CD4-positive, alpha-beta T cell treated with Interleukin-15 for 1 hour (primary cell): Measurements from ENCODE around the gene UBR4.

Source experiments
- DNase-seq: peaks from one replicate; pipeline ENCODE4 v3.0.0-alpha.2; 2020

Gene UBR4

DNA sequence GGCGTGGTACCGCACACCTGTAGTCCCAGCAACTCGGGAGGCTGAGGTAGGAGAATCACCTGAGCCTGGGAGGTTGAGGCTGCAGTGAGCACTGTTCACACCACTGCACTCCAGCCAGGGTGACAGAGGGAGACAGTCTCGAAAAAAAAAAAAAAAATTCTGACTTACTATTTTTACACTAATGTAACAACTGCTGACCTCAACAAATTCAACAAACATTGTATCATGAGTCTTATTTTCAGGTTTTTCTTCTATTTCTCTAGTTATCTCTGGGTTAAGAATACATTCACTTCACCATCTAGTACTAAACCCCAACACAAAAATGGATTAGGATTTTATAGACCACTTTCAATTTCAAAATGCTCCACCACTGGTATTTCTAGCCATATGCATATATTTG is 72.9 kb downstream of the UBR4 start:
- no peak for DNase-seq

DNA sequence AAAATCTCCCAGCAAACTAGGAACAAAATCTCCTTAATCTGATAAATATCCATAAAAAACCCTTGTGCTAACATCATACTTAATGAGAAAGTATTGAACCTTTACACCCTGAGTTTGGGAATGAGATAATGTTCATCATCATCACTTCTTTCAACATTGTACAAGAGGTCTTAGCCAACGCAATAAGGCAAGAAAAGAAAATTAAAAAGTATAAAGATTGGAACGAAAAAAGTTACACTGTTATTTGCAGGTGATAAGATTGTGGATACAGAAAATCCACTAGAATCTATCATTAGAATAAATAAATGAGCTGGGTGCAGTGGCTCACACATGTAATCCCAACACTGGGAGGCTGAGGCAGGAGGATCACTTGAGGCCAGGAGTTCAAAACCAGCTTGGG is 76.7 kb downstream of the UBR4 start:
- DNase-seq, result no peak

DNA sequence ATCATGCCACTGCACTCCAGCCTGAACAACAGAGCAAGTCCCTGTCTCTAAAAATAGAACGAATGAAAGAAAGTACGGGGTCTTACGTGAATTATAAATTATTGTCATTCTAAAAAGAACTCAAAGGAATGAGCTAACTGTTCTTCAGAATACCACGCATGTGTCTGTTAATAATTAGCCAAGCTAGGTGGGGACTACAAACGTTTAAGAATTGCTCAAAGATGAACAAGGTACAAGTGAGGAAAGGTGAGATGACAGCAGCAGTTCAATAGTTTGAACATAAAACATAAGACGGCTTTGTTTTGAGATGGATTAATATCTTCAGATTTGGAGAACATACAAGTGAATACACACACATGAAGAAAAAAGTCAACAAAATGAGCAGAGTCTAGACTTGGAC is 79.6 kb downstream of the UBR4 start:
- DNase-seq, result no peak

DNA sequence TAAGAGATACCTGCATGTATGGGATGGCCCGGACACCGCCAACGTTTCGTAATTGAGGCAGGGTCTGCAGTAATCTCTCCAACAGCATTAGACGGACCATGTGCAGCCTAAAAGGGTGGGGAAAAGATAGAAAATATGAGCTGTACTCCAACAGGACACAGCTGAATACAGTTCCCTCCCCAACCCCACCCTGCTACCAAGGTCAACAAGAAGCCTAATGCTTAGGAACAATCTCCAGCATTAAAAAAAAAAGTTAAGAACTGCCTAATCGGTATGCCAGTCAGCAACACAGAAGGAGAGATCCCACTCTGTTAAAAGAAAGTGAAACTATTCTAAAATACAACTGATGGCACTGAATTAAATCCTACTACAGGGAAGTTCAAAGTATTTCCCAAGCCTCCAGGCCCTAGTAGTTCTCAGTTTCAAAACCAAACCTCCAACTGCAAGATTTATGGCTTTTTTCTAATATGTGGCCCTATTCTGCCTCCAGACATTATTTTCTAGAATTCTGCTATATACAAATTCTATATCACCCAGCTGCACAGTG is 81.0 kb downstream of the UBR4 start:
- no peak for DNase-seq

DNA sequence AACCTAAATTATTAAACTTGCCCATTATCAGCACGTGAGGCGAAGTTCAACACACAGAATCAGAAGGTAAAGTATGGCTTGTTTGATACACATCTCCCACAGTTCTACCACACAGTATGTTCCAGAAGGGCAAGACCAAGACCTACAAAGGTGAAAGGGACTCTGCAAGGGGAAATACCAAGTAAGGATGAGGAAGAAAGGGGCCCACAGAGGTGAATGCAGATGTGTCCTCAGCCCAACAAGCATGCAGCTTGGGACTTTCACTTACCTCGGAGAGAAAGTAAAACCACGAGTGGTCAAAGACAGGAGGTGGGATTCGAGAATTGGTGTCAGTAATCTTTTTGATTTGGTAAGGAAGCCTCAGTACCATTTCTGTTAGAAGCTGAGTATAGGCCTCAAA is 85.8 kb downstream of the UBR4 start:
- DNase-seq, result no peak

DNA sequence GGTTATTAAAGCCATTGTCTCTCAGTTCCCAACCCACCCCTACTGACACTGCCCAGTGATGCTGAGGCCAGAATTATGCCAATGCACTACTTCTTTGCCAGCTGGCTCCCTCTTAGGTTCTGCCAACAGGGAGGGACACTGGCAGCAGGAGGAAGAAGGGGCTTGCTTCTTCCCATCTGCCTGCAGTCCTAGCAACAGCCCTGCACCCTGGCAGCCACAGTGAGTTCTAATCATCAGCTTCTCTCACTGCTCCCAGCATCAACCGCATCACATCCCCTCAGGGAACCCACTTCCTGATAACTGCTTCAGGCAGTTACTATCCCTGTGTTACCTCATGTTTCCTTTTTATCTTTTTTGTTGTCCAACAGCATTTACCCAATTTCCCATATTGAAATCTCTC is 86.2 kb downstream of the UBR4 start:
- no peak for DNase-seq

DNA sequence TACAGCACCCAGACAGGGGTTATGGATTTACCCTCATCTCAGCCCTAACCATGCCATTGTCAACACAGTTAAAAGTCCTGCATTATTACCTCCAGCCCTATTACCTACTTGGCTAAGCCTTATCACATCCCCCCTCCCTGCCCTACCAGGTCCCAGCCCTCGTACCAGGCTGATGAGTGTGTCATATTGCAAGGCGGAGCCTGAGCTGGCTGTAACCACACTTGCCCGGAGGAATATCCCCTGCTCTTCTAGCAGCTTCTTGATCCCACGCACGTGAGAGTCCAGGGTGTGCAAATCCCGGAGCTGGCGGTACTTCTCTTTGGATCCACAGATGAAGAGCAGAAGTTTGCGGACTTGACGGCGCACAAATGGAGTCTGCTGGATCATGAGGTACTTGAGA is 87.4 kb downstream of the UBR4 start:
- DNase-seq, result no peak

DNA sequence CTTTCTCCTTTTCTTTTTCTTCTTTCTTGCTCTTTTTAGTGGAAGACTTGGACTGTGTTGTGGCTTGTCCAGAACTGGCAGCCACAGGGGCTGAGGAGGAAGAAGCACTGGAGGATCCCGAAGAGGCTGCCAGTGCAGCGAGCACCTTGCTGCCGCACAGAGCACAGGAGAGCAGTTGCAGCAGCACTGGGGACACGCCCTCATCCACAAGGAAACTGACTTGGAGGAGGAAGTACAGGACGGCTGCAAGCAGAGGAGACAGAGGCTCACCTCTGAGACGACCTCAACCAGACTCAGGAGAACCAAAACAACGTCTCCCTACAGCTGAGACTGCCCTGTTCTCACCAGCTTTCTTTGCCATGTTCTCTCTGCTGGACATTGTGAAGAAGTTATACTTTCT is 88.9 kb downstream of the UBR4 start:
- no peak for DNase-seq

DNA sequence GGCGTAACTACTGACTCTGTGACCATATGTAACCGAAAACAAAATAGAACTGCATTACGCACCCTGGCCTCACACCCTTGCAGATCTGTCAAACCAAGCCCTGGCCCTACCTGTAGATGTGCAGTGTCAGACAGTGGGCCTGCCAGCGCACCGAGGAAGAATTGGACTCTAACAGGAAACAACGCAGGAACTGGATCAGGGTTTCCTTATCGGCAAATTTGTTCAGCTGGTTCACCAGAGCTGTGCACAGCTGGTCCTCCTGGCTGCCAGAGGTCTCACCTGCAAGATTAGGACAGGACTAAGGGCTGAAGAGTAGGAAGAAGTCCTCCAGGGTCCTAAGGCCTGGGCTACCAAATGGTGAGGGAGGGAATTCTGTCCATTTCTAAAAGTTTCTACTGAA is 90.0 kb downstream of the UBR4 start:
- no peak for DNase-seq

DNA sequence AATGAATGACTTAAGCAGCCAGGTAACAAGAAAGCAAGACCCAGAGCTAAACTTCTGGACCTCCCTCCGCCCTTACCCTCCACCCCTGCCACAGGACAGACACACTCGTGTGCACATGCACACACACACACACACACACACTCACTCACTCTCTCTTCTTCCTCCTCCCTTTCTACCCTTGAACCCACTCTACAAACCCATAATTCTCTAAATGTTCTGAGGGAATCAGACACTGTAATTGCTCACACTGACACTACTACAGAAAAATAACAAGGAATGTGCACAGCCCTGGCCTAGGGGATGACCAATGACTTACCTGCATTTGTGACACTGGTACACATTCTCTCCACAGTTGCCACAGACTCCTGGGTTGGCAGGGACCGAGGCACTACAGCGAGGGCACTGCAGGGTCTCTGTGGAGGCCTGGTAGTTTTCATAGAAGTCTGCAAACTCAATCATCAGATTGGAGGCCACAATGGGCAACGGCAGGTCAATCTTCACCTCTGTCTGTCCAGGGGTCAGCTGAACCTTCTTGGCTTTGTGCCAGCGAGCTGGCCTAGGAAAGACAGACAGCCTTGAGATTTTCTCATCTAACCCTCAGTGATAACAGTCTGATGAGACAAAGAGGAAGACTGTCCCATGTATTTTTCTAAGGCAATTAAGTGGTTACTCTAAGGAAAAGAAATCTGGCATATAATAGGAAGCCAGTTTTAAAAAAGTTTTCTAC is 94.8 kb downstream of the UBR4 start:
- DNase-seq, result no peak

DNA sequence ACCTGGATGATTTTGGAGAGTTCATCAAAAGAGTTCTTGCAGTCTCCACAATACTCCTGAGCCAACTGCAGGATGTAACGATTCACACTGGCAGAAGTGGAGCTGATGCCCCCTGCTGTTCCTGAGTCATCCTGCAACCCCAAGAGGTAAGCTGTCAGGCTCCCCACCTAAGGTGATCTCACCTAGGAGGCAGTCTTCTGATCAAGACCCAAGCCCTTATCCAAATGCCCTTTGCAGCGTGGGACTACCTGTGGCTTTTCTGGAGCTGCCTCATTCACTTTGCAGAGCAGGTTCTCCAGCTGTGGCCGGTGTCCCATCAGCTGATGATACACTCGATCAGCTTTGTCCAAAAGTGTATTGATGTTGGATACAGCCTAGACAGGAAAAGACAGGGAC is 96.4 kb downstream of the UBR4 start:
- no peak for DNase-seq

DNA sequence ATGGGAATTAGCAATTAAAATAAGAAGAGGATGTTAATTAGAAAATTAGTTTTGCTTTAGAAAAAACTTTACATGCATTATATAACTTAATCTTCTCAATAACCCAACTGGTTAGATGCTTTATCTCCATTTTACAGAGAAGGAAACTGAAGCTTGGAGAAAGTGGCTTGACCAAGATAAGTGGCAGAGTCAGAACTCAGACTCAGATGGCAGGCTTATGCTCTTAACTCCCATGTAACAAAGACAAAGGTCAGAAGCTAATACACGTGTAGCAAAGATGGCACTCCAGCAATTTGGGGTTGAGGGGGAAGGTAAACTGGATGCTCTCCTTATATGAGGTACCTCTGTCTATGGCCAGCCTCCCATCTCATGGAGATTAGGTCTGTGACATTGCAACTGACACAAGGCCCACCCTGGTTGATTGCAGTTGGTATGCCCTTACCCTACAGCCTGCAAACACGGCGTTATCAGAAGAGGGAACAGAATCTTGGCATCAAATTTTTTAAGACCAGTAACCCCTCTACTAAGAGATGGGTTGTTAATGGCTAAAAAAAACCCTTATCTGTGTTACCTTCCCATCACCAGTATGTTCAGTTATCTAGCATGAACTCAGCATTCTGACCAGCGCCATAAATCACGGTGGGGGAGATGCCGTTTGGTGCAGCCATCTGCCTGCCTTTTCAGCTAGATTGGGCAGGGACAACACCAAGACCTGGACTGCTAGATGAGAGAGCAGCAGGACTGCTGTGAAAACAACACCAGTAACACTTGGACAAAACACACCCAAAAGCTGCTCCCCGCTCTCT is 97.0 kb downstream of the UBR4 start:
- no peak for DNase-seq

DNA sequence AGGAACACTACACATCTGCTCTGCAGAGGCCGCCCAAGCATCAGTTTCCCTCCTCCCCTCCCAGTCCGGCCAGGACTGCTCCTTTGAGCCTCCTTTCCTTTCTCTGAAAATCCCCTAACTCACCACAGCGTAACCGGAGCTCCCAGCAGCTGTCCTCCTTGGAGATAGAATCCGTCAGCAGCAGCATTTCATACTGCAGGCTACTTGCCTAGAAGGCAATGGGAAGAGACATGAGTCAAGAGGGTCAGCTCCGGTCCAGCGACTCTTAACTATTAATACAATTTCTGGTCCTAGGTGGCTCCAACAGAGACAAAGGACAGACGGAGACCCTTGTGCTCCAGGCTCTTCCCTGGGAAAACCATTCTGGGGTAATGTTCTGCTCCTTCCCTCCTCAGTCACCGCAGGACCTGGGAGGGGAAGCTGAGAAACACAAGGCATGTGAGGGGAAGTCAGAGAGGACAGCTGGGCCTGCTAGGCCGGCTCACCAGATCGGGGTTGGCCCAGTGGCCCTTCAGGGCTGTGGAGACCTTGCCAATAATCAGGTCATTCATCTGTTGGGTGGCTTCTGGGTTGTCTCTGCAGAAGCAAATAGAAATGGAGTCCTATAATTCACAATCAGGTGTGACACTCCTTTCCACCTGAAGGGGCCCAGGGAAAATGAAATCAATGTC is 99.7 kb downstream of the UBR4 start:
- DNase-seq, result no peak

DNA sequence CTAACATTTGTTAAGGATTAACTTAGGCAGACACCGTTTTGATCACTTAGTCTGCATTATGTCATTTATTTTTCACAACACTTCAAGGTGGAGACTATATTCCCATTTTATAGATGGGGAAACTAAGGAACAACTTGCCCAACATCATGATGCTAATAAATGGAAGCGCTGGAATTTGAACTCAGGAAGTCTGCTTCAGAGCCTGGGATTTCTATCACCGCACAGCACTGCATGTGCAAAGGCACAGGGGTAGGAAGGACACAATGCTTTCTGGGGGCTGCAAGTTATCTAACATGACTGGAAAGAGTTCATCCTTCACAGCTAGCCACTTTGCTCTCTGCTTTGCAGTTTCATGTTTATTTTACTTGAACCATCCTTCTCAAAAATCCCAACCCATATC is 100.5 kb downstream of the UBR4 start:
- DNase-seq, result no peak

DNA sequence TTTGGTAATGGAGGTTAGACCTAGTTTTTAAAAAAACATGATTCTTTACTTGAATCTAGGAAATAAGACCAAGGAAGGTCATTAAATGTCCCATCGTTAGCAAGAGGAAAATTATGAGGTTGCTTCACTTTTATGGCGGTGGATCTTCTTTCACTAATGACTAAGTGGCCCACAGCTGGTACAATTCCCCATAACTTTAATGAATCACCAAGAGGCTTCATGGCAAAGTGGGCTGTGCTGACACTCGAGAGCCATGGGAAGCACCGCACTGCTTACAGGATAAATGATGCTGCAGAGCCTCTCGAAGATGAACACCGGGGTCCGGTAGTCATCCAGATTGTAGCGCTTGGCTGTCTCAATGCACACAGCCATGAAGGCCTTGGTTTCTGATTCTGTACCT is 108.8 kb downstream of the UBR4 start:
- DNase-seq, result no peak

DNA sequence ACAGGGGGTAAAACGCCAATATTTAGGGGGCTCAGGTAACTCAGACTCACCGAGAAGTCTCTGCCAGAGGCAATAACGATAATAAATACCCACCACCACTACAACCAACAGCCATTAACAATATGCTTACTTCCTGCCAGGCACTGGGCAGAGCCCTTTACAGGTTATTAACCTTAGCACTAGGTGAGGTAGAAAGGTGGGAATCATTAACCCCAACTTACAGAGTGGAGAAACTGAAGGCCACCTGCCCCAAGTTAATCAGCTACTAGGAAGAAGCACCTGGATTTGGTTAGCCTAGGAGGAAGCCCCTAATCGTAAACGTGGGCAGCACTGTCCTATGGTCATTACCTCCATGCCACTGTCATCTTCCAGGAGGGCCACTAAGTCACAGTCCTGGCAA is 110.0 kb downstream of the UBR4 start:
- no peak for DNase-seq

DNA sequence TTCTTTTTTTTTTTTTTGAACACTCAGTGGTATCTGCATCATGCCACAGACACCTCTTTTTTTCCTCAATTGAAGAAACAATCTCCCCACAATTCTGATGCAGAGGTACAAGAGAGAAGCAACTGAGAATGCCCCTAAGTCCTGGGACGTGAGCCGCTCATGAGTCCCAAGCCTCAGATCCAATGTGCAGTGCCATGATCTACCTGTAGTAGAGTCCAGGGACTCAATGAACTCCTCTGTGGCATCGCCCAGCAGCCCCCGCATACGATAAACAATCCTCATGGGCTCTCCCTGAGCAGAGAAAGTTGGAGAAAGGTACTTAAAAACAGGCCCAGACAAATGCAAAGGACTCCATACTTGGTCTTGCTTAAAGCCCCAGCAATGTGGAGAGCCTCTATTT is 113.1 kb downstream of the UBR4 start:
- DNase-seq, result no peak

DNA sequence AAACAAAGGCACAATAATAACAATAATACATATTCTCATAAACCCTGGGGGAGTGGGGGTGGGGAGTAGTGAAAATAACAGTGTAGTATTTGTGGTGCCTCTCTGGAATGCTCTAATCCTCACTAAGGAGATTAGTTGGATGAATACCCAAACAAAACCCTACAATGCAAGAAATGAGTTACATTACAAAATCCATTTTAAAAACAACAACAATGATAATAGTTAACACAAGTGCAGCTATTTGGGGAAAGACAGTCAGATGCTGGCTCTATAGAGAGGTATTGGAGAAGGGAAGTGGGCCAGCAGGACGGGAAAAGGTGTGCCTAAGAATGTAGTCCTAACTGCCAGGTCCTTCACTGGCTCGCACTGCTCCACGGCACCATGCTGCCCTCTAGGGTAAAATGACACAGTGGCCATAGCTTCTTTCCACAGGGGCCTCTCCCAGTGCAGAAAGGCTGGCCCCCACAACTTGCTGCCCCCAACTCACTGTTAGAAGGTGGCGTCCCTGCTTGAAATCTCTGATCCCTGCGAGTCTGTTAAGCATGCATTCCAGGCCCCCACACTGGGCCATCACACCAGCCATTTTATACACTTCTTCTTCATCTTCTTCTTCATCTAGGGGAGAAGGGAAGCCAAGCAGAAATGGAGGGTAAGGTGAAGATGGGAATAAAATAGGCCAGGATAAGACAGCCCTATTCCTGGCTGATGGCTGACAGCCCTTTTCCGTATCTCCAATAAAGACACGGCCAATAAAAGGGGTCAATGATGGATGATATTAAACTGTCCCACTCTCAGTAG is 113.8 kb downstream of the UBR4 start:
- no peak for DNase-seq

DNA sequence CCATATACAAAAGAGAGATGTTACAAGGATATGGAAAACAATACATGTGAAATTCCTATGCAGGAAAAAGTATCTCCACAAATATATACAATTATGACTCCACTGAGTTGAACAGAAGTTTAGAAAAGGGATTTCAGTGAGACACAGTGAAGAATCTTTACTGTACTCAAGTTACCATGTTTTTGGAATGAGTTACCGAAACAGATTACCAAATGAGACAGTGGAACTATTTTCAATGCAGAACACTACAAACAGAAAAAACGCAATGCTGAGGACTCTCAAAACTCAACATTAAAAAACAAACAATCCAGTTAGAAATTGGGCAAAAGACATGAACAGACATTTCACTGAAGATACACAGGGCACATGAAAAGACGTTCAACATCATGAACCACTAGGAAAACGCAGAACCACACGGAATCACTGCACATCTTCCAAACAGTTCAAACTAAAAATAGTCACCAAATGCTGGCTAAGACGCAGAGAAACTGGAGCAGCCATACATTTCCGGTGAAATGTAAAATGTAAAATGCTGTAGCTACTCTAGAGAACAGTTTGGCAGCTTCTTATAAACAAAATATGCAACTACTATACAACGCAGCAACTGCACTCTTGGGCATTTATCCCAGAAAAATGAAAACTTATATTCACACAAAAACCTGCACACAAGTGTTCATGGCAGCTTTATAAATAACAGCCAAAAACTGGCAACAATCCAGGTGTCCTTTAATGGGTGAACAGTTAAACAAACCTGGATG is 118.7 kb downstream of the UBR4 start:
- no peak for DNase-seq

DNA sequence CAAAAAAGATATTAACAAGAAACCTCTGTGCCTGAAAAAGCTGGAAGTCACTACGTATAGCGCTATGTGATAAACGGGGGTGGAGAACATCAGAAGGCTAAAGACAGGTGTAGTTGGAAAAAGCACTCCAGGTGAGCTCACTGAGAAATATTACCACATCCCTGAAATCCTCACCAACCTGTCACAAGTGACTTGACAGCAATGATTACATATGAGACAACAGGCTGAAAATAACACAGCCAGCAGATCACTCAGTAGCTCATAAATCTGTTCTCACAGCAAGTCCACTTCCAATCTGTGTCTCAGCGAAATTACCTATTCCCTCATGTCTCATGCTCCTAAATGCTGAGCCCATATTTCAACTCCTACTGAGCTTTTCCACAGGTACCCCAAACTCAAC is 120.5 kb downstream of the UBR4 start:
- no peak for DNase-seq

DNA sequence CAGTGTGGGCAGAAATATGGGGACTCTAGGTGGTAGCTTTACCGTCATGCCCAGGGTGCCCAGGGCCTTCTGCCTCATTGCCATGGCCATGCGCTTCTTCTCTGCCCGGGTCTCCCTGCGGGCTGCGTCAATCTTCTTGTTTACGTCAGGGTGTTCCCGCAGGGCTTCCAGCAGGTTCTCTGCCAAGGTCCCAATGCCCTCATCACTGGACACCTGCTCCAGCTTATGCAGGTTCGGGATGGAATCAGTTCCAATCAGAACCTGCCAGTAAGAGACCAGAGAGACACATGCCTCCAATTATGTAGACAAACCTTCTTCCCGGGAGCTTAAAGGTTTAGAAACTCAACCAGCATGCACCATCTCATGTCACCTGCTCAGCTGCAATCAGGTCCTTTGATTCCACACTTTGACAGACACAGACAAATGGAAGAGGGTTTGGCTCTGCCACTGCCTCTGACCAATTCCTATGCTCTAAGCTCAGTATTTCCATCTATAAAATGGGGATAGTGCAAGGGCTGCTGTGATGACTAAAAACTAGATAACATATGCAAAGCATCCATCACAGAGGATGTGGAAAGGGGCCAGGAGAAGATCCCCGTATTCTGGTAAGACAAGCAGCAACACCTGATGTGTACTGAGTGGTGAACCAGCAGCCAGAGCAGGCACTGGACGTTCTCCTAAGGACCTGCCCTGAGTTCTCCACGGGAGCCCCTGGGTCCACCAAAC is 121.2 kb downstream of the UBR4 start:
- DNase-seq, result no peak
